Limb (tissue), 2 donors: ENCODE measurements around the gene PANX2.

Experiments used
- DNase-seq, 2 donors: peaks; one replicate each; pipeline ENCODE4 v3.0.0-alpha.2; 2016; ENCODE audit errors: extremely low spot score in 2 of 2

The PANX2 gene

GRCh38 chr22:50211147-50211546 is 40.6 kb downstream of the PANX2 start:
- no peak for DNase-seq

GRCh38 chr22:50213263-50213662 is 42.7 kb downstream of the PANX2 start:
- peak in 1 of 2 donors; percentile 12 for DNase-seq

GRCh38 chr22:50215297-50216054 is 44.9 kb downstream of the PANX2 start:
- no peak for DNase-seq

DNA sequence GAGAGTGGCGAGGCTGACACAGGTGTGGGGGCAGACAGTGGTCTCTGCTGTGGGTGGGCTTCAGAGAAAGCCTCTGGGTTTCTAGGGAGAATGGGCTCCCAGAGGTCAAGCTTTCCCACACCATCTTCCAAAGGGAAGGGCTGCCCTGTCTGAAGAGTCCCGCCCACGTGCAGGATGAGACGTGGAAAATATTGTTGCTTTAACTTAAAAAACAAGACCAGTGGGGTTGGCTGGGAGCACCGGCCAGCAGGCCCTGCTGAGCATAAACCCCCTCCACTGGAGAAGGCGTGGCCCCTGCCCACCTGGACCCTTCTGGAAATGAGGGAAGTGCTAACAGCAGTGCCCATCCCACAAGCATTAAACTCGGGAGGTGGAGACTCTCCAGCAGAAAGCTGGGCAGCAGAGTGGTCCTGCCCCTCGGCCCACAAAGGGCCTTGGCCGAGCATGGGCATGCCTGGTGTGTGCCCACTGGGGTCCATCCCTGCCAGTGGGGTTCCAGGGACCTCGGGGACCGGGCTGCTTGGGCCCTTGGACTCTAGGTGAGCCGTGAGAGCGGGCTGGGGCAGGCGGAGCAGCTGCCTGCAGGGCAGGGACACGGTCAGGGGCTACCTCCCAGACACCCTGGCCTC is 45.6 kb downstream of the PANX2 start:
- DNase-seq: no peak

DNA sequence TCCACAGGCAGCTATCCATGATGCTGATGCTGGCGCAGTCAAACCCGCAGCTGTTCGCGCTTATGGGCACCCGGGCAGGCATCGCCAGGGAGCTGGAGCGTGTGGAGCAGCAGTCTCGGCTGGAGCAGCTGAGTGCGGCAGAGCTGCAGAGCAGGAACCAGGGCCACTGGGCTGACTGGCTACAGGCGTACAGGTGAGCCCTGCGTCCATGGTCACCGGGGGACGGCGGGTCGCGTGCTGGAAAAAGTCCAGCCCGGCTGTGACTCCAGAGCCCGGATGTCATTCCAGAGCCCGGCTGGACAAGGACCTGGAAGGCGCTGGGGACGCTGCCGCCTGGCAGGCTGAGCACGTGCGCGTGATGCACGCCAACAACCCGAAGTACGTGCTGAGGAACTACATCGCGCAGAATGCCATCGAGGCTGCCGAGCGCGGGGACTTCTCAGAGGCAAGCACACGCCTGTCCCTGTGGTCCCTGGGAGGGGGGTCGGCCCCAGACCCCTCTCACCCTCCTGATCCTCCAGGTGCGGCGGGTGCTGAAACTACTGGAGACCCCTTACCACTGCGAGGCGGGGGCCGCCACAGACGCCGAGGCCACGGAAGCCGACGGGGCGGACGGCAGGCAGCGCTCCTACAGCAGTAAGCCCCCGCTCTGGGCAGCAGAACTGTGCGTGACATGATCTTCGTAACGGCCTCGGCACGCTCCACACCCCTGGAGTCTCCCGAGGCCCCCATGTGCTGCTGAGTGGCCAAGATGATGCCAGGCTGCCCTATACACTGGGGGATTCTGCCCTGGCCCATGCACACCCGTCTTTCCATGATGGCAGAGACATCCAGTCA is 46.4 kb downstream of the PANX2 start:
- peak in 1 of 2 donors; percentile 27 for DNase-seq

- peak in 1 of 2 donors; percentile 31 for DNase-seq
Measured at GRCh38 chr22:50217543-50218152, 47.1 kb downstream of the PANX2 start.

DNA sequence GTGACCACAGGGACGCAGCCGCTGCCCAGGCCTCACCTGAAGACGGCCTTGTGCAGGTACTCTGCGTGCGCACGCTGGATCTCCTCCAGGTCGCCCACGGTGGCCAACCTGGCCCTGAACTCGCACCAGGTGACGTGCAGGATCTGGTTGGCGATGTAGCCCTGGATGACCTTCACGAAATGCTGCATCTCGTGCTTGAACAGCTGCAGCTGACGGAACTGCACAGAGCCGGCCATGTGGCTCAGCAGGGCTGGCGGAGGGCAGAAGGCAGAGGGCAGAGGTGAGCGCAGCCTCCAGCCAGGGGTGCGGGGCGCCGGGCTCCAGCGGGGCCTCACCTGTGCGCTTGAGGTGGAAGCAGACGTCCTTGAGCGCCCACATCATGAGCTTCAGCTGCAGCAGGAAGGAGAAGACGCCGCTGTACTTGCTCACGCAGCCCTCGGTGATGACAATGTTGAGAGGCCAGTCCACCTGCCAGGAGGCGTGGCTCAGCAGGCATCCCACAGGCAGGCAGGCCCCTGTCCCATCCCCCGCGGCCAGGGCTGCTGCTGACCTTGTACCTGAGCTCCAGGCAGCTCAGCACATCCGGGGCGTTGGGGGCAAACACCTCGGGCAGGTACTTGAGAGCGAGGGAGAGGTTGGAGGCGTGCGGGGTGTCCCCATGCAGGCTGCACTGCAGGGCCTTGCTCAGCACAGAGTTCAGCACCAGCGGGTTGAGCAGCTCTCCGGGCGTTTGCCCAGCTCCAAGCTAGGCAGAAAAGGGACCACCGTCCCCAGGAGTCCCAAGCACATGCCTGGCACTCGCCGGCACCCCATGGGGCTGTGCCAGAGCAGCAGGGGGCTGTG is 47.8 kb downstream of the PANX2 start:
- DNase-seq: peak in 1 of 2 donors; percentile 39

- peak in 1 of 2 donors; percentile 87 for DNase-seq
Measured at GRCh38 chr22:50218996-50219727, 48.6 kb downstream of the PANX2 start.

DNA sequence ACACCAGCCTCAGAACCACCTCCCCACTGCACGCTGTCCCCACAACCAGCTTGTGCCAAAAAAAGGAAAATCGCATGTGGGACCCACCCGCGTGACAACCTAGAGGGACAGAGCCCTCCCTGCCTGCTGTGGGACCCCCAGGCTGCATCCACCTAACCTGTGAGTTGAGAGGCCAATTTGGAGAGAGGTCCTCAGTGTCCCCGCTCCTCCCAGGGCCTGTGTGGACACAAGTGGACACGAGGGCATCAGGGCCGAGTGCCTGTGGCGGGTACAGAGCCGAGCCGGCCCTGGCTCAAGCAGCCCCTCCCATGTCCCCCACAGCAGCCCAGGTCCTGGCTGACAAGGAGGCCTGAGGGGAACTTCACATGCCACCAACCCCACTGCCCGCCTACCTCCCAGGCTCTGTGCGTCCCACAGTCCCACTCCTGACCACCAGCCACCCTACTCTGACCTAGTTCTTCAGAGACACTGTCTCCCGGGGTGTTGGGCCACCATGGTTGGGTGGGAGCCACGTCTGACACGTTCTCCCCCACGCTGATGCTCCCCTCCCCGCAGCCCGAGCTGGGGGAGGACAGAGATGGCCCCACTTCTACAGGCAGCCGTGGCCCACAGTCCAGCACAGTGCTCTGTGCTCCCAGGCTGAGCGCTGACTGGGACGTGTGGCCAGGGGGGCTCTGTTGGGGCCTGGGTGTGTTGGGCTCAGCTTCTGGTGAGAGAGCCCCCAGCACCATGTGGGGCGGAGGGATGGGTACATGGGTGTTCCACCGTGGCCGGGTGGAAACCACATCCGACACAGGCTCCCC is 49.5 kb downstream of the PANX2 start:
- no peak for DNase-seq

DNA sequence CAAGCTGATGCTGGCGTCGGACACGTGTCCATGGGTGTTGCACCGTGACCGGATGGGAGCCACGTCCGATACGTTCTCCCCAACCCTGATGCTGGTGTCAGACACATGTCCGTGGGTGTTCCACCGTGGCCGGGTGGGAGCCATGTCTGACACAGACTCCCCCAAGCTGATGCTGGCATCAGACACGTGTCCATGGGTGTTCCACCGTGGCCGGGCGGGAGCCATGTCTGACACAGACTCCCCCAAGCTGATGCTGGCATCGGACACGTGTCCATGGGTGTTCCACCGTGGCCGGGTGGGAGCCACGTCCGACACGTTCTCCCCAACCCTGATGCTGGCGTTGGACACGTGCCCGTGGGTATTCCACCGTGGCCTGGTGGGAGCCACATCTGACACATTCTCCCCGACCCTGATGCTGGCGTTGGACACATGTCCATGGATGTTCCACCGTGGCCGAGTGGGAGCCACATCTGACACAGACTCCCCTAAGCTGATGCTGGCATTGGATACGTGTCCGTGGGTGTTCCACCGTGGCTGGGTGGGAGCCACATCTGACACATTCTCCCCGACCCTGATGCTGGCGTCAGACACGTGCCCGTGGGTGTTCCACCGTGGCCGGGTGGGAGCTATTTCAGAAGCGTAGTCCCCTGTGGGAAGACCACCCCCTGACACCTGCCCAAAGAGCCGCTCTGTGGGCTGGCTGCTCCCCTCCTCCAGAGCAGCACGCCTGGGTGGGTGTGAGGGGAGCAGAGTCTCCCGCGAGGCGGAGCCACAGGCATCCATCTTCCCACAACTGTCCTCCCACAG is 50.3 kb downstream of the PANX2 start:
- DNase-seq: peak in 1 of 2 donors; percentile 20

DNA sequence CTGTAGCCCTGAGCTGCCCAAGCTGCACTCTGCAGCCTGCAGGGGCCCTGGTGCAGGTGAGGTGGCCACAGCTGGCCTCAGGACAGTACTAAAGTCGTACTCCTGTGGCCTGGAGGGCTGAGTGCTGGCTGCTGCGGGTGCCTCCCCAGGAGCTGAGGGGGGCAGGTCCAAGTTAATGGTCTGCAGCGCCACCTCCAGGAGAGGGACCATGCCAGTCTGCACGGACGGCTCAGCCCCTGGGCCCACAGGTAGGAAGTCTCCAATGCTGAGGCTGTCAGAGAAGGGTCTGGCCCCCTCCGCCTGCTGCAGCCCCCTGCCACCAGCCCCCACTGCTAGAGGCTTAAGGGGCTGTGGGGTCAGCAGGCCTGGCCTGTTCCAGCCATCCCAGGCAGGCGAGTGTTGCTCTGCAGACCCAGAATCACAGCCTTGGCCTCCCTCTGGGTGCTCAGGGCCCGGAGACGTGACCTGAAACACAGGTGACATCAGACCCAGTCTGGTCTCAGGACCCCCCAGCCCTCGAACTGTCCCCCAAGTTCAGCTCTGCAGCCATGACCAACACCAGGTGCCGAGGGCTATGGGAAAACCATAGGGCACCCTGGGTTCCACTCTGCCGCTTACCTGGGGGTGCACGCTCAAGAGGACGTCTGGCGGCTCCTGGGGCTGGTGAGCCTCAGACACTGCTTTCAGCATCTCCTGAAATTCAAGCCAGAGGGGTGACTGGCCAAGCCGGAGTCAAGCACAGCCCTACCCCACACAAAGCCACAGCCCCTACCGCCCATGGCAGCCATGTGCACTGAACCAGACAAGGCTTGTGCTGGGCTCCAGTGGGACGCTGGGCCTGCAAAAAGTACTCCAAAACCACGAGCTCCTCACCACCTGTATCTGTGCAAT is 51.1 kb downstream of the PANX2 start:
- DNase-seq: peak in 1 of 2 donors; percentile 23

DNA sequence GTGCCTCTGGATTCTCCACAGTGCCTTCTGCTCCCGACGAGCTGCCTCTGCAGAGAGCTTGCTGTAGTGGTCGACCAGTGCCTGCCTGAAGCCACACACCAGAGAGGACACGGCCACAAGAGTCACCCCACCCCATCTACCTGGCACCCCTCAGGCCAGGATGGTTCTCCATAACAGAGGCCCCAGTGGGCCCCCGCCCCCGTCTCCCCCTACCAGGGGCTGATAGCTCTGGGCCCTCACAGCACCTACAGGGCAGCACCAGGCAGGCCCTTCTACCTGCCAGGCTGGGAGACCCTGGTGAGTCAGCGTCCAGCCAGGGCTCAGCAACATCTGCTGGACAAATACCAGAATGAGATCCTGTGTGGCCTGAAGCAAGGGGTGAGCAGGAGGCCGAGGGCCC is 52.0 kb downstream of the PANX2 start:
- DNase-seq: no peak

GRCh38 chr22:50224071-50224470 is 53.5 kb downstream of the PANX2 start:
- peak in 1 of 2 donors; percentile 12 for DNase-seq

DNA sequence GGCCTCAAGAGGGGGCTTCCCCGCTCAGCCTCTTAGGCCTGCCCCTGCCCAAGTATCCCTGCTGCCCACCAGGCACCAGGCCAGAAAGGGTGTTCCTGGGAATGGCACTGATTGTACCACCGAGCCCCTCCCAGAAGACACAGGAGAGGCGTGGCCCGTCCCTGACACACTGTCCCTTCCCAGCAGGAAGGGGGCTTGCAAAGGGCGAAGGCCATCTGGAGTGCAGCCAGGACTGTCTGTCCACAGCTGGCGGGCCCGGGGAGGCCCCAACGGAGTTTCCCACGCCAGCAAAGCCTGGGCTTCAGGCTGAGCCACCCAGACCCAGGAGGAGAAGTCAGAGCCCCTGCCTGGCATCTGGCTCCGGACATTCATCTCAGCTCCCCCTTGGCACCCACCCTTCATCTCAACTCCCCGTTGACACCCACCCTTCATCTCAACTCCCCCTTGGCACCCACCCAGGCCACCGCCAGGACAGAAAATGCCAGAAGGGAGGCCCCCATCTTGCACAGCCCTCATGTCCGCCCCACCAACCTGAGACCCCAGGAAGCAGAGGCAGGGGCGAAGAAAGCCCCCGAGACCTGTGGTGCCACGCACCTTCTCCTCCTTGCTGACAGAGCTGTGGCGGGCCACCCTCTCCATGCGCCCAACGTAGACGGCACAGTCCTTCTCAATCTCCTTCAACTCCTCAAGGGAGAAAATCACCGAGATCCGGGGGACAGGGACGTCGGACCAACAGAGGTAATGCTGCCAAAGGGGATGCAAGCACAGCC is 54.9 kb downstream of the PANX2 start:
- peak in 1 of 2 donors; percentile 29 for DNase-seq

- peak in 1 of 2 donors; percentile 25 for DNase-seq
Measured at GRCh38 chr22:50226063-50226874, 55.7 kb downstream of the PANX2 start.

DNA sequence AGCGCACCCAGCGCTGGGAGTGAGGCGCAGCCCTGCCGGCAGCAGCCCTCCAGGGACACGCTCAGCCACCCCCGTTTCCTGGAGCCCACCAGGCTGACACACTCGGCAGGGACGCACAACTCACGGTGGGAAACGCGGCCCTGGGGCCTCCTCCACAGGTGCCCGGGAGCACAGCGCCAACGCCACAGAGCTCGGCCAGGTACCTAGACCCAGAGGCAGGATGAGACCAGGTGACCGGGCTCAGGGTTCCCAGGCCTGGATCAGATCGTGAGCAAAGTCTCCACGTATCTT is 56.3 kb downstream of the PANX2 start:
- DNase-seq: no peak
